ENCODE results near the gene COX14.

Gene COX14

DNA sequence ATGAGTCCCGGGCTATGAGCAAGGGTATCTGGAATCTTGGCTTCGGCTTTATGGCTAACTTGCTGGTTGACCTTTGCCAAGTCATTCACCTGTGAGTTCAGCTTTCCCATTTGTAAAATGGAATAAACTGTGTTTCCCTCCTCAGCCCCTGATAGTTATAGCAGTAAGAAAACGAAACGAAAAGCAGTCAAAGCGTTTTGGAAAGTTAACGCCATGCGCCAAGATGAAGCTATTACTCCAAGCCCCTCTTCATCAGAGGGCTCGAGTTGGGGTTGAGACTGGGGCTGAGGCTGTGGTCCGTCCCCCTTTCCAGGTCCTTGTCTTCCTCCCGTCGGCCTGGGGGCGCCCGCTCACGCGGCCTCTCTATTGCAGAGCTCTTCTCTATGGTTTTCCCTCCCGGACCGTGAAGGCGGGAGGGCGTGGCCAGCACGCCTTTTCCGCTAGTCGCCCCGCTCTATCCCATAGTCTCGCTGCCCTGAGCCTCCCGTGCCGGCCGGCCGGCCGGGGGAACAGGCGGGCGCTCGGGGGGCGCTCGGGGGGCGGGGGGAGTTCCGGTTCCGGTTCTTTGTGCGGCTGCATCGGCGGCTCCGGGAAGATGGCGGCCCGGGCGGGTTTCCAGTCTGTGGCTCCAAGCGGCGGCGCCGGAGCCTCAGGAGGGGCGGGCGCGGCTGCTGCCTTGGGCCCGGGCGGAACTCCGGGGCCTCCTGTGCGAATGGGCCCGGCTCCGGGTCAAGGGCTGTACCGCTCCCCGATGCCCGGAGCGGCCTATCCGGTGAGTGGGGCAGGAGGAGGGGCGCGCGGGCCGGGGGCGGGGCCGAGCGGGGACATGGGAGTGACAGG, 27.0 kb upstream of the COX14 start, which contains the start of gene SMARCD1:
Gene SMARCD1 (plus strand): TSS at position 568 of the 840 bp plus-strand sequence. CDS start 28 bp downstream, at position 596.
- DNase-seq (ENCODE audit: low spot score) = peak; percentile 94

DNA sequence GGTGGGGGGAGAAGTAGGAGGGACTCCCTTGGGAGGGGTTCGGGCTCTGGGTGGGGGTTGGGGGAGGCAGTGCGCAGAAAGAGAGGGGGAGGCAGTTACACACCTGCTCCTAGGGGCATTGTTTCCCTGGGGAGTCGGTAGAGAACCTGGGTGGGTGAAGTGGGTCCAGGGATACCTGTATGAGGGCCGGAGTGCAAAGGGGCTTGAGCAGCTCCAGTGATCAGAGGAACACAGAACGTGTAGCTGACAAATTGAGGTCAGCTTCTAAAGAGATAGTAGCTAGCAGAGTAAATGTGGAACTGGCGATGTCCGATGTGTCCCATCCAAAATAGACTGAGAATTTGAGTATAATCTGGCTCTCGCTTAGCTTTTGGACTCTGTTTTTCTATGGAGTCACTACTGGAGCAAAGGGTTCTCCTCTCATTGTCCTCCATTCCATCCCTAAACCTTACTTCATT, 26.4 kb upstream of the COX14 start:
- DNase-seq (ENCODE audit: low spot score) = no peak

DNA sequence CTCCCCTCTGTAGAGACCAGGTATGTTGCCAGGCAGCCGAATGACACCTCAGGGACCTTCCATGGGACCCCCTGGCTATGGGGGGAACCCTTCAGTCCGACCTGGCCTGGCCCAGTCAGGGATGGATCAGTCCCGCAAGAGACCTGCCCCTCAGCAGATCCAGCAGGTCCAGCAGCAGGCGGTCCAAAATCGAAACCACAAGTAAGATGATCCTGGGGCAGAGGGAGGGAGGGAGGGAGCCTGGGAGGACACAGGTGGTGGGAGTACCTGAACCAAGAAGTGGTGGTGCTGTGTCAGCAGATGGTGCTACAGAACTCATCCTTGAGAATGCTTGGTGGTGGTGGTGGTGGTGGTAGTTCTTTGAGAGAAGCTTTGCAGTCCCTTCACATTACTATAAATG, 25.9 kb upstream of the COX14 start:
- no peak for DNase-seq (ENCODE audit: low spot score)

DNA sequence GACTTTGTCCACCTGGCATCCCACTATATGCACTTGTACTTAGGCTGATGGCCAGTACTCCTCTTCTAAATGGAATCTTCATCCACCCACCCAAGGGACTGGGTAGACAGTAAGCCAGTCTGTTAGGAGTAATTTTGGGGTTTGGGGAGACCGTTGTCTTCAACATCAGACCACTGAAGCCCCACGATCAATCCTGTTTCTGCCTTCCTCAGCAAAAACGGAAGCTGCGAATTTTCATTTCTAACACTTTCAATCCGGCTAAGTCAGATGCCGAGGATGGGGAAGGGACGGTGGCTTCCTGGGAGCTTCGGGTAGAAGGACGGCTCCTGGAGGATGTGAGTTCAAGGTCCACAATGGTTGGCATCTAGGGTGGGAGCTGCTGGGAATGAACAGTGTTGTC, 24.9 kb upstream of the COX14 start:
- no peak for DNase-seq (ENCODE audit: low spot score)

DNA sequence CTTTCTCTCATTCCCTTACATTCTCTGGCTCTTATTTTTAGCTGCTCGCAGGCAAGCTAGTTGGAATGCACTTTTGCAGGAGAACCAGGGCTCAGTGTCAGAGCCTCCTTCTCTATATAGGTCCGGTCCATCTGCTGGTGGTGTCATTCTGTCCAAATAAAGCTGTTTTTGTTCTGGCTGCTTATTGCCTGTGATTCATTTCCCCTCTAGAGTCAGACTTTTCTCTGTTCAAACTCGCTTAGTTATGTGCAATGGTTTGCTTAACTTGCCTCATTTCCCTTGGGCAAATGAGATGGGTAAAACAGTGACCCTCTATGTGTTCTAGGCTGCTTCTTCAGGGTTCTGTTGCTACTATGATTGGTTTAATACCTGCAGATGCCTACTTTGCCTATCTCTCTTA, 24.0 kb upstream of the COX14 start:
- peak; percentile 37 for DNase-seq (ENCODE audit: low spot score)

DNA sequence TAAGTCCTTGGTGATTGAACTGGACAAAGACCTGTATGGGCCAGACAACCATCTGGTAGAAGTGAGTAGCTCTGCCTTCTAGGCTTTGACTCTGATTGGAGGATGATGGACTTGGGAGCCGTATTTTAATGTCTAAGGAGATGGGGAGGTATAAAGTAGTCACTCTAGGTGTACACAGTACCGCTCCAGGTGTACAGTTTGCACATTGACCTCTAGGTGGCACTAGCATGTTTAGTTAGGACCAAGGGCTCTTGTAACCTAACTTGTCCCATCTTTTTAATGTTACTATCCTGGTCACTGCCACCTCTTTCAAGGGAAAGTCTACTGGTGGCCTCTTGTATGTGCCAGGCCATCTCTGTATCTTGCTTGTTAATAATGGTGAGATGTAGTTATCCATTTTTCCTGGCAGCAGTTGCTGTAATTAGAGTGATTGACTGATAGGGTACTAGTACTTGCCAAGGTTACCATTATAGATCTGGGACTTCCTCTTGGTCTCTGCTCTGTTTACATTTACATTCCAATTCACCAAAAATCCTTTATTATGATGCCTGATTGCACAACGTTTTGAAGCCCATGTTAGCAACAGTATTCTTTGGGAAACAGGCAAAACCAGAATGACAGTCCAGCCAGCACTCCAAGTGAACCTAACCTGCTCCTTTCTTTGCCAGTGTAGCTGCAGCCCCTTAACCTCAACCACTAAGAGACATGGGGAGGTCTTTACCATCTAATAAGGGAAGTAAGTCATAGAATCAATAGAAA, 23.3 kb upstream of the COX14 start:
- peak; percentile 71 for DNase-seq (ENCODE audit: low spot score)

GRCh38 chr12:50089730-50090129, 22.3 kb upstream of the COX14 start:
- no peak for DNase-seq (ENCODE audit: low spot score)

- DNase-seq (ENCODE audit: low spot score) = no peak
Measured at GRCh38 chr12:50090391-50090790, 21.6 kb upstream of the COX14 start.

GRCh38 chr12:50097952-50098351, 14.1 kb upstream of the COX14 start:
- DNase-seq (ENCODE audit: low spot score) = no peak

DNA sequence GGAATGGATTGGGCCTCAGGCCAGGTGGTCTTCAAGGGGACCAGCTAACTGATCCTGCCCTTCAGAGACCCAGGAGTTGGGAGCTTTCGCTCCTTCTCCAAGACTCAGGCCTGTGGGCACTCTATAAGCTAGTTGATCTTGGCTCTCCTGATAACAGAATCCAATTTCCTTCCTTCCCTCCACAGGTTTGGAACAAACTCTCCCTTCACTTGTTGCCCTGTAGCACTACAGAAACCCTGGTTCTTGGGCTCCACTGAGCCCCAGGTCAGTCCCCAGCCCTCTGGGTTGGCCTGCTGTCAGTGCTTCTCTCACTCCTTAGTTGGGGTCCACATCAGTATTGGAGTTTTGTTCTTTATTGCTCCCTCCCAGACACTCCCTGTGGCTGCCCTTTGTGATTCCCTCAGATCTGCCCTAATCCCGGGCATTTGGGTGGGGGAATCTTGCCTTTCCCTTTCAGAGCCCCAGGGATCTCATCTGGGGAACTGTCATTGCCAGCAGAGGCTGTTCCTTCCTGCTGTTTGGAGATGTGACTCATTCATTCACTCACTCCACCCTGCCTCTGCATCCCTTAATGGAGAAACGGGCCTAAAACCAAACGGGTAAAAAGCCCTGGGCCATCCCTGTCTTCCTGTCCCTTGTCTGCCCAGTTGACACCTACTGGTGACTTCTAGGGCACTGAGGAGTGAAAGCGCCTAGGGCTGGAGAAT, 12.6 kb upstream of the COX14 start:
- no peak for DNase-seq (ENCODE audit: low spot score)

GRCh38 chr12:50100561-50100960, 11.5 kb upstream of the COX14 start:
- no peak for DNase-seq (ENCODE audit: low spot score)

GRCh38 chr12:50101663-50102062, 10.4 kb upstream of the COX14 start:
- DNase-seq (ENCODE audit: low spot score) = peak; percentile 43

- DNase-seq (ENCODE audit: low spot score) = no peak
Measured at GRCh38 chr12:50102131-50102531, 9.9 kb upstream of the COX14 start.

DNA sequence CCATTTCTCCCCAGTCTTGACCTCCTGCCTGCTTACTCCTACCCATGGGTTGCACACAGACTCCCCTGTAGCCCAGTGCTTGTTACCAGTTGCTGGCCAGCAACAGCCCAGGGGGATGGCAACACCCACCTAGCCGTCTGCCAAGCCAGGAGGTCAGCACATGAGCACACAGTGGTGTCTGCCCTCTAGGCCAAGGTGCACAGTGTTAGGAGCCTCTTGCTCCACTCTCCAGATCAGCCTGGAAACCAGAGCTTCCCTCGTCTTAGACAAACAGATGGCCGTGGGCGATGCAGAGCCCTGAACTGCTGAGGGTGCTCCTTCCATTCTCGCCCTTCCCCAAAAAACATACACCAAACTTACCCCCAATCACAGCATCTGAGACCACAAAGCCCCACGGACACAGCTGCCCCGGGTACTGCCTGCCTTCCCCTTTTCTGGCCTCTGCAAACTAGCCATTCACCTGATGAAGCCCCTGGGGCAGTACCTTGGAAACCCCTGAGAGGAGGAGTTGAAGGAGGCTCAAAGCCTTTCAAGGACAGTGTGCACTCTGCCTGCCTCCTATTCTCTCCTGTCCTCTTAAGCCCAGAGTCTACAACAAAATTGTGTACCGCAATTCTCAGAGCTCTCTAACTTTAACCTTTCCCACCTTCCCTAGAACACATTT, 9.3 kb upstream of the COX14 start:
- no peak for DNase-seq (ENCODE audit: low spot score)

GRCh38 chr12:50103351-50103750, 8.7 kb upstream of the COX14 start:
- no peak for DNase-seq (ENCODE audit: low spot score)

GRCh38 chr12:50103767-50104321, 8.2 kb upstream of the COX14 start, which contains the start of gene GPD1:
TSS of gene GPD1 (plus strand) at chr12:50104008. CDS start at chr12:50104051, 43 bp downstream.
- DNase-seq (ENCODE audit: low spot score) = peak; percentile 60

- DNase-seq (ENCODE audit: low spot score) = peak; percentile 38
Measured at GRCh38 chr12:50104417-50105366, 7.3 kb upstream of the COX14 start.

GRCh38 chr12:50105913-50106450, 6.1 kb upstream of the COX14 start:
- DNase-seq (ENCODE audit: low spot score) = no peak

DNA sequence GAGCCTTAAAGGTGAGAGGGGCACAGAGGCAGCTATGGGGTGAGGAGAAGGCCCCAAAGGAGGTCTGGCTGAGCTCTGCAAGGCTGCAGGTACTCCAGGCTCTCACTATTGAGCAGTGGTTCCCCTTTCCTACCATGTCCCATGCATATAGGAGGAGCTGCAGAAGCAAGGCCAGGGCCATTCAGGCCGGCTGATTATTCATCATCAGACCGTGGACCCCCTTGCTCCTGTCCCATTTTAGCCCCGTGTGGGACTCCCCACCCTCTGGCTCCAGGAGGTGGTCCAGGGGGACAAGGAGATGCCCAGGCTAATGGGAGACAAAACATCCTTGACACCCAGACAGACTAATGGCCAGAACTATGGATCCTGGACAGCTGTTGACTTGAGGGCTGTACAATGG, 5.1 kb upstream of the COX14 start:
- no peak for DNase-seq (ENCODE audit: low spot score)

Data from kidney tubule cell (primary cell).